ENCODE data around the gene RHOG. TPM values are rescaled to one million over a fixed set of nuclear protein-coding genes. Genes with fewer than 3 reads are reported as not detected.
A peak's percentile ranks its signal among the peaks of the same experiment; 100 is the strongest.

Gene RHOG
- total RNA-seq, 2 experiments from 2014 or later, result 101 to 106 TPM

GRCh38 chr11:3783611-3784010, 57.1 kb downstream of the RHOG start:
- no peak overlapping the region for H3K4me3 Mint-ChIP-seq

GRCh38 chr11:3782963-3783362, 57.8 kb downstream of the RHOG start:
- Histone ChIP-seq H3K27ac (ENCODE audit: low read depth in 1 of 2, low read length in 2 of 2) (no peak overlapping the region), H3K27me3 (ENCODE audit: control insufficient read depth in 1 of 2, insufficient read depth in 2 of 2, low read length in 2 of 2) (no peaks in the 10 kb centered on the region), H3K9me3 (ENCODE audit: control insufficient read depth in 1 of 2, insufficient read depth in 1 of 2, low read length in 2 of 2) (no peaks in the 10 kb centered on the region), H3K4me3 (ENCODE audit: low read length) (no peak overlapping the region), H3K4me1 (ENCODE audit: insufficient read depth, low read length) (peaks cover 37% of the 10 kb centered on the region), H3K36me3 (ENCODE audit: insufficient read depth, low read length) (peaks cover 43% of the 10 kb centered on the region)
- DNase-seq (no peak), ATAC-seq (ENCODE audit: poor library complexity) (no peak)
- H3K9me3 Mint-ChIP-seq, result no peaks in the 10 kb centered on the region
- no peaks in the 10 kb centered on the region for H3K27me3 Mint-ChIP-seq
- TF ChIP-seq CTCF (IDR thresholded peaks at IDR 0.05), result no peak
- peak overlapping the region; percentile 65 for H3K27ac Mint-ChIP-seq
- peak overlapping the region; percentile 12 for H3K4me3 Mint-ChIP-seq
- H3K36me3 Mint-ChIP-seq (ENCODE audit: low read depth), result peaks cover 75% of the 10 kb centered on the region
- ChIA-PET CTCF (interaction anchor here (1.3 to 6.3 kb wide), 2 partner anchors 26 to 290 kb away, joined by 6 to 37 read pairs; partner anchors contain the start of gene PGAP2), POLR2A (no interaction called here)
- peaks cover 65% of the 10 kb centered on the region for H3K4me1 Mint-ChIP-seq (ENCODE audit: low read depth)
- intact Hi-C loops (cut with DNase I, micrococcal nuclease), result no loop called here

More at GRCh38 chr11:3783611-3784010, 57.1 kb downstream of the RHOG start:
- Histone ChIP-seq H3K9me3 (ENCODE audit: control insufficient read depth in 1 of 2, insufficient read depth in 1 of 2, low read length in 2 of 2) (no peaks in the 10 kb centered on the region), H3K4me3 (ENCODE audit: low read length) (no peak overlapping the region), H3K27me3 (ENCODE audit: control insufficient read depth in 1 of 2, insufficient read depth in 2 of 2, low read length in 2 of 2) (no peaks in the 10 kb centered on the region), H3K4me1 (ENCODE audit: insufficient read depth, low read length) (peaks cover 43% of the 10 kb centered on the region), H3K27ac (ENCODE audit: low read depth in 1 of 2, low read length in 2 of 2) (no peak overlapping the region), H3K36me3 (ENCODE audit: insufficient read depth, low read length) (peaks cover 36% of the 10 kb centered on the region)
- ATAC-seq (ENCODE audit: poor library complexity) (no peak), DNase-seq (no peak)
- ChIA-PET CTCF (interaction anchor here (6.3 kb wide), 1 partner anchor 25 kb away, joined by 37 read pairs; the partner anchor contains the start of gene PGAP2), POLR2A (no interaction called here)
- H3K27me3 Mint-ChIP-seq, result no peaks in the 10 kb centered on the region
- TF ChIP-seq CTCF (IDR thresholded peaks at IDR 0.05), result no peak
- H3K9me3 Mint-ChIP-seq, result no peaks in the 10 kb centered on the region
- peaks cover 71% of the 10 kb centered on the region for H3K36me3 Mint-ChIP-seq (ENCODE audit: low read depth)
- peak overlapping the region; percentile 85 for H3K27ac Mint-ChIP-seq
- intact Hi-C loops (cut with DNase I, micrococcal nuclease), result no loop called here
- H3K4me1 Mint-ChIP-seq (ENCODE audit: low read depth), result peaks cover 68% of the 10 kb centered on the region

GRCh38 chr11:3781423-3781822, 59.3 kb downstream of the RHOG start:
- no peak overlapping the region for H3K4me3 ChIP-seq (ENCODE audit: low read length)
- ATAC-seq (ENCODE audit: poor library complexity) (no peak), DNase-seq (peak in 2 of 14 experiments; percentile 51 to 61)
- H3K9me3 Mint-ChIP-seq, result no peaks in the 10 kb centered on the region
- peak overlapping the region; percentile 47 for H3K27ac Mint-ChIP-seq
- no peaks in the 10 kb centered on the region for H3K9me3 ChIP-seq (ENCODE audit: control insufficient read depth in 1 of 2, insufficient read depth in 1 of 2, low read length in 2 of 2)
- peaks cover 27% of the 10 kb centered on the region for H3K4me1 ChIP-seq (ENCODE audit: insufficient read depth, low read length)
- H3K27me3 ChIP-seq (ENCODE audit: control insufficient read depth in 1 of 2, insufficient read depth in 2 of 2, low read length in 2 of 2), result no peaks in the 10 kb centered on the region
- no peak for TF ChIP-seq CTCF (IDR thresholded peaks at IDR 0.05)
- H3K27ac ChIP-seq (ENCODE audit: low read depth in 1 of 2, low read length in 2 of 2), result no peak overlapping the region
- intact Hi-C loops (cut with DNase I, micrococcal nuclease), result no loop called here
- peaks cover 50% of the 10 kb centered on the region for H3K36me3 ChIP-seq (ENCODE audit: insufficient read depth, low read length)
- H3K36me3 Mint-ChIP-seq (ENCODE audit: low read depth), result peaks cover 74% of the 10 kb centered on the region
- H3K27me3 Mint-ChIP-seq, result no peaks in the 10 kb centered on the region
- no peak overlapping the region for H3K4me3 Mint-ChIP-seq
- POLR2A ChIA-PET, result interaction anchor here (1.4 kb wide), 1 partner anchor 291 kb away, joined by 4 read pairs; no protein-coding TSS in a partner anchor
- peaks cover 50% of the 10 kb centered on the region for H3K4me1 Mint-ChIP-seq (ENCODE audit: low read depth)
- CTCF ChIA-PET, result interaction anchor here (0.7 to 1.4 kb wide), 6 partner anchors 17 to 291 kb away, joined by 3 to 8 read pairs (median 4); partner anchors contain the start of genes PGAP2 and STIM1

Other genes starting within 250 kb of the RHOG start
- gene ART5, start 199.0 kb downstream of the RHOG start, total RNA-seq, result not detected
- gene ART1, start 195.8 kb downstream of the RHOG start, total RNA-seq, result not detected
- under 1 TPM; 0.33 to 0.39 TPM for gene CHRNA10, start 169.6 kb downstream of the RHOG start, total RNA-seq
- gene NUP98, start 43.4 kb downstream of the RHOG start, total RNA-seq, result 100 to 1,000 TPM; 161 to 186 TPM
- 10 to 100 TPM; 20.9 to 23.6 TPM for gene PGAP2, start 32.4 kb downstream of the RHOG start, total RNA-seq
- 10 to 100 TPM; 89.0 to 94.9 TPM for gene STIM1, start 14.7 kb upstream of the RHOG start, total RNA-seq

Measured in CD4-positive, alpha-beta T cell (primary cell).